Measurements from ENCODE around the gene LCA5L.
"Not testable (repeated sequence)": the region's sequence is repeated elsewhere in the genome, so short reads cannot be mapped to it uniquely, and the experiment has no call there.

The LCA5L gene

GRCh38 chr21:39385299-39386145, 60.1 kb downstream of the LCA5L start:
- peak; percentile 82 for DNase-seq (ENCODE audit: low spot score)
- TF ChIP-seq CTCF (IDR thresholded peaks at IDR 0.05; ENCODE audit: extremely low read depth, insufficient read depth, missing control alignments), result no peak
- in situ Hi-C loops (cut with MboI; ENCODE audit: low pct_unique_long_range_greater_than_20kb, low sequenced_read_pairs, unreplicated experiment), result loop anchor here (25.0 kb wide), 1 partner anchor 198 kb away; the partner anchor contains the start of gene PSMG1

GRCh38 chr21:39384674-39385298, 60.8 kb downstream of the LCA5L start:
- no peak for DNase-seq (ENCODE audit: low spot score)
- in situ Hi-C loops (cut with MboI; ENCODE audit: low pct_unique_long_range_greater_than_20kb, low sequenced_read_pairs, unreplicated experiment), result loop anchor here (25.0 kb wide), 1 partner anchor 197 kb away; the partner anchor contains the start of gene PSMG1
- no peak for TF ChIP-seq CTCF (IDR thresholded peaks at IDR 0.05; ENCODE audit: extremely low read depth, insufficient read depth, missing control alignments)

- DNase-seq (ENCODE audit: low spot score), result not testable (repeated sequence)
- in situ Hi-C loops (cut with MboI; ENCODE audit: low pct_unique_long_range_greater_than_20kb, low sequenced_read_pairs, unreplicated experiment), result loop anchor here (25.0 kb wide), 1 partner anchor 195 kb away; the partner anchor contains the start of gene PSMG1
These were observed 63.5 kb downstream of the LCA5L start for GRCh38 chr21:39382096-39382495.

GRCh38 chr21:39381009-39381408, 64.6 kb downstream of the LCA5L start:
- no peak for TF ChIP-seq CTCF (IDR thresholded peaks at IDR 0.05; ENCODE audit: extremely low read depth, insufficient read depth, missing control alignments)
- DNase-seq (ENCODE audit: low spot score), result no peak
- in situ Hi-C loops (cut with MboI; ENCODE audit: low pct_unique_long_range_greater_than_20kb, low sequenced_read_pairs, unreplicated experiment), result loop anchor here (25.0 kb wide), 1 partner anchor 194 kb away; the partner anchor contains the start of gene PSMG1

GRCh38 chr21:39379986-39380891, 65.3 kb downstream of the LCA5L start:
- TF ChIP-seq CTCF (IDR thresholded peaks at IDR 0.05; ENCODE audit: extremely low read depth, insufficient read depth, missing control alignments), result no peak
- in situ Hi-C loops (cut with MboI; ENCODE audit: low pct_unique_long_range_greater_than_20kb, low sequenced_read_pairs, unreplicated experiment), result loop anchor here (25.0 kb wide), 1 partner anchor 193 kb away; the partner anchor contains the start of gene PSMG1
- DNase-seq (ENCODE audit: low spot score), result peak; percentile 92

GRCh38 chr21:39377444-39378050, 68.0 kb downstream of the LCA5L start:
- in situ Hi-C loops (cut with MboI; ENCODE audit: low pct_unique_long_range_greater_than_20kb, low sequenced_read_pairs, unreplicated experiment), result loop anchor here (25.0 kb wide), 1 partner anchor 190 kb away; the partner anchor contains the start of gene PSMG1
- TF ChIP-seq CTCF (IDR thresholded peaks at IDR 0.05; ENCODE audit: extremely low read depth, insufficient read depth, missing control alignments), result no peak
- no peak for DNase-seq (ENCODE audit: low spot score)

Data from GM13977 (cell line).